ENCODE measurements around the gene CST3. TPM values are rescaled to one million over a fixed set of nuclear protein-coding genes. Genes with fewer than 3 reads are reported as not detected.

Gene CST3
- total and polyA plus RNA-seq, 2 of the 8 experiments (the other 6 are each of a cell fraction or from before 2014, with no cell fraction given), result 53.2 to 184 TPM

DNA sequence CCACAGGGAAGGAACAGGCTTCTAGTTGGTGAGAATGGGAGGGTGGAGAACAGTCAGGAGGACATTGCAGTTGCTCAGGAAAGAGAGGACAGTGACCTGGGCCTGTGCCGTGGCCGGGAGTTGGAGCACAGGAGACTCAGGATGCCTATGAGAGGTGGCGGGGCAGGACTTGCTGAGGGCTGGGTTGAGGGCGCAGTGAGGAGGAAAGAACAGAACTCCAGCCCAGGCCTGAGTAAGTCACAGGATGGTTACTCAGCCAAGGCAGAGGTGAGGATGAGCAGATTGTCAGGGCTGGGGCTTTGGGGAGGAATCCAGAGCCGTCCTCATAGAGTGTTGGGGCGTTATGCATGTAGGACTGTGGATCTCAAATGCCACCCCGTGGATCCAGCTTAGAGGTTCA lies 29.9 kb upstream of the CST3 start (continued):
- TF ChIP-seq E2F6 (IDR thresholded peaks at IDR 0.05), result no peak
- no peak for TF ChIP-seq SUZ12 (IDR thresholded peaks at IDR 0.05; ENCODE audit: low read length)

Measured in H1 (cell line).